HepG2 (cell line): ENCODE data around the gene MRPS14. TPM values are rescaled to one million over a fixed set of nuclear protein-coding genes. Genes with fewer than 3 reads are reported as not detected.

Experiments
- ATF7-NPFF ChIP-seq: sonication (generic); formaldehyde crosslinking; IDR thresholded peaks from 2 replicates; pipeline ENCODE4 v1.8.1; 2023; ENCODE audit warnings: mild to moderate bottlenecking, low read depth, missing genetic modification reagents, moderate library complexity
- CEBPB ChIP-seq: IDR thresholded peaks from 2 replicates; pipeline ENCODE4 v1.6.1; 2011; ENCODE audit warnings: low read depth, low read length, improper control_type of control experiment, borderline replicate concordance
- CREM ChIP-seq, 2 experiments: sonication (generic) in 1 of 2; formaldehyde crosslinking in 1 of 2; IDR thresholded peaks; 2 replicates each; pipeline versions ENCODE4 v1.4.0 to v1.6.1; 2016 to 2020; ENCODE audit warnings: antibody characterized with exemption in 1 of 2, mild to moderate bottlenecking in 1 of 2, missing genetic modification reagents in 1 of 2
- ETS1 ChIP-seq: sonication (generic); formaldehyde crosslinking; IDR thresholded peaks from 2 replicates; pipeline ENCODE4 v1.4.0; 2020; ENCODE audit warnings: missing genetic modification reagents
- HMGXB3 ChIP-seq: sonication (generic); formaldehyde crosslinking; IDR thresholded peaks from 2 replicates; pipeline ENCODE4 v1.4.0; 2020; ENCODE audit warnings: missing genetic modification reagents, borderline replicate concordance
- PREB ChIP-seq: sonication (generic); formaldehyde crosslinking; IDR thresholded peaks from 2 replicates; pipeline ENCODE4 v1.4.0; 2020; ENCODE audit warnings: missing genetic modification reagents
- PRMT3 ChIP-seq: sonication (generic); formaldehyde crosslinking; IDR thresholded peaks from 2 replicates; pipeline ENCODE4 v1.8.1; 2022; ENCODE audit warnings: low read depth, mild to moderate bottlenecking, moderate library complexity, missing genetic modification reagents, borderline replicate concordance
- SRF ChIP-seq: IDR thresholded peaks from 2 replicates; pipeline ENCODE4 v1.6.1; 2011; ENCODE audit warnings: mild to moderate bottlenecking, low read depth, low read length, moderate library complexity
- TBP ChIP-seq: sonication (generic); formaldehyde crosslinking; IDR thresholded peaks from 2 replicates; pipeline ENCODE4 v1.5.0; 2020; ENCODE audit warnings: missing genetic modification reagents
- THAP9 ChIP-seq: sonication (generic); formaldehyde crosslinking; IDR thresholded peaks from 2 replicates; pipeline ENCODE4; 2020; ENCODE audit warnings: missing genetic modification reagents, mild to moderate bottlenecking, borderline replicate concordance
- ZNF569 ChIP-seq: sonication (generic); formaldehyde crosslinking; IDR thresholded peaks from 2 replicates; pipeline ENCODE4 v1.5.0; 2020; ENCODE audit warnings: mild to moderate bottlenecking, missing genetic modification reagents, moderate library complexity, borderline replicate concordance
- ZNF619 ChIP-seq: sonication (generic); formaldehyde crosslinking; IDR thresholded peaks from 2 replicates; pipeline ENCODE4 v1.4.0; 2020; ENCODE audit warnings: mild to moderate bottlenecking, missing genetic modification reagents
- polyA plus RNA-seq, 8 experiments: library from polyadenylated mRNA; depleted of rRNA in 3 of 8; stranded (reverse) in 7 of 8; unstranded in 1 of 8; fragments of >200 nt; fragmentation: Illumina TruSeq in 4 of 8; extraction: Trizol in 4 of 8; gene quantifications; 2 replicates each; pipeline versions ENCODE4 v1.2.1 to v1.2.3, GENCODE V29; 2011 to 2016; ENCODE audit warnings: low read depth in 4 of 8, missing spikeins in 1 of 8, mixed read lengths in 1 of 8; ENCODE audit not compliant: insufficient read depth in 1 of 8
- total RNA-seq, 5 experiments: library from RNA; depleted of rRNA; stranded (reverse); fragments of >200 nt; fragmentation: Illumina TruSeq; extraction: Trizol; gene quantifications; 2 replicates each; pipeline ENCODE4 v1.2.3, GENCODE V29; 2016; ENCODE audit warnings: low read depth in 1 of 5
- TF ChIP-seq, protein P1 (sequence below): sonication (generic); formaldehyde crosslinking; IDR thresholded peaks from 2 replicates; pipeline ENCODE4 v1.4.0; 2020; ENCODE audit warnings: mild to moderate bottlenecking, missing genetic modification reagents
- TF ChIP-seq, protein P2 (sequence below): sonication (generic); formaldehyde crosslinking; IDR thresholded peaks from 2 replicates; pipeline ENCODE4 v1.5.0; 2020; ENCODE audit warnings: missing genetic modification reagents, mild to moderate bottlenecking, borderline replicate concordance

Gene MRPS14
- total and polyA plus RNA-seq, 2 of the 13 experiments (the other 11 are each of a cell fraction or from before 2014, with no cell fraction given) = 36.6 to 43.2 TPM

DNA sequence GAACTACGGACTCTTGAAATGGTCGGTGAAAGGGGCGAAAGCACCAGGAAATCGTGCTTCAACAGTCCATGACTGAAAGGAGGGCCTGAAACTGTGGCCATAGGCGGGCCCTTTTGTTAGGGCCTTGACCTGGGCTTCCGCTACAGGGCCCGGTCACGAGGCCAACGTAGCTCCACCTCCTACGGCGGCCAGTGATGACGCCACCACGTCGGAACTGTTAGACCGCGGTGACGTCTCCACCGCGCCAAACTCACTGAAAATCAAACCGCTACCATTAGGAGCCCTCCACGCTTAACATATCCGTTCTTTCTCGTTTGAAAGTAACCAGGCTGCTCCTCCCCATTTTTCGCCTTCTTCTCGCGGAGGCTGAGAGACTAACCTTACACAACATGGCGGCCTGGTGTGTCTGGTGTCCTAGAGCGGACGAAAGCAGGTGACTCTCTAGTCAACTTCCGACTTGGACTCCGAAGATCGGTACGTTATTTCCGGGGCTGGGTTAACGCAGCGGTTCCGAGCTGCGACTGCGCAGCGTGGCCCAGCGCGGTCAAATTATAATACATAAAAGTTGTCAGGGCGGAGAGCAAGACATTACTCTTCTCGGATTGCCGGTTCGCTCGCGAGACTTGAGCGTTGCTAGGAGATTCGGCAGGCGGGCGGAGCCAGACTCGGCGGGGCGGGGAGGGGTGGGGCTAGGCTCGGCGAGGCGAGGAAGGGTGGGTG, 23.8 kb downstream of the MRPS14 start (continued):
- TF ChIP-seq PREB (CRISPR knock-in tag) (no peak), PRMT3 (CRISPR knock-in tag) (no peak), SRF (no peak), ZNF569 (CRISPR knock-in tag) (0 out of 2 replicates have a peak, but pooled peaks have one; percentile 41), ZNF619 (CRISPR knock-in tag) (no peak; the same call in none of the 2 replicates), ATF7-NPFF (CRISPR knock-in tag) (no peak), CEBPB (peak; percentile 31; the same call in 1 of the 2 replicates), CREM (IDR thresholded peaks at IDR 0.05) (peak; percentile 99), CREM (CRISPR knock-in tag; IDR thresholded peaks at IDR 0.05) (peak; percentile 52; the same call in 1 of the 2 replicates), THAP9 (CRISPR knock-in tag) (peak; percentile 98), HMGXB3 (CRISPR knock-in tag) (peak; percentile 78), TBP (no peak), ETS1 (CRISPR knock-in tag) (no peak; the same call in 1 of the 2 replicates)
- TF ChIP-seq, protein P1, sequence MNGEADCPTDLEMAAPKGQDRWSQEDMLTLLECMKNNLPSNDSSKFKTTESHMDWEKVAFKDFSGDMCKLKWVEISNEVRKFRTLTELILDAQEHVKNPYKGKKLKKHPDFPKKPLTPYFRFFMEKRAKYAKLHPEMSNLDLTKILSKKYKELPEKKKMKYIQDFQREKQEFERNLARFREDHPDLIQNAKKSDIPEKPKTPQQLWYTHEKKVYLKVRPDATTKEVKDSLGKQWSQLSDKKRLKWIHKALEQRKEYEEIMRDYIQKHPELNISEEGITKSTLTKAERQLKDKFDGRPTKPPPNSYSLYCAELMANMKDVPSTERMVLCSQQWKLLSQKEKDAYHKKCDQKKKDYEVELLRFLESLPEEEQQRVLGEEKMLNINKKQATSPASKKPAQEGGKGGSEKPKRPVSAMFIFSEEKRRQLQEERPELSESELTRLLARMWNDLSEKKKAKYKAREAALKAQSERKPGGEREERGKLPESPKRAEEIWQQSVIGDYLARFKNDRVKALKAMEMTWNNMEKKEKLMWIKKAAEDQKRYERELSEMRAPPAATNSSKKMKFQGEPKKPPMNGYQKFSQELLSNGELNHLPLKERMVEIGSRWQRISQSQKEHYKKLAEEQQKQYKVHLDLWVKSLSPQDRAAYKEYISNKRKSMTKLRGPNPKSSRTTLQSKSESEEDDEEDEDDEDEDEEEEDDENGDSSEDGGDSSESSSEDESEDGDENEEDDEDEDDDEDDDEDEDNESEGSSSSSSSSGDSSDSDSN (CRISPR knock-in tag) = no peak
- TF ChIP-seq, protein P2, sequence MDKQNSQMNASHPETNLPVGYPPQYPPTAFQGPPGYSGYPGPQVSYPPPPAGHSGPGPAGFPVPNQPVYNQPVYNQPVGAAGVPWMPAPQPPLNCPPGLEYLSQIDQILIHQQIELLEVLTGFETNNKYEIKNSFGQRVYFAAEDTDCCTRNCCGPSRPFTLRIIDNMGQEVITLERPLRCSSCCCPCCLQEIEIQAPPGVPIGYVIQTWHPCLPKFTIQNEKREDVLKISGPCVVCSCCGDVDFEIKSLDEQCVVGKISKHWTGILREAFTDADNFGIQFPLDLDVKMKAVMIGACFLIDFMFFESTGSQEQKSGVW (CRISPR knock-in tag) = no peak
